ENCODE data around the gene TAF10.

Gene TAF10

DNA sequence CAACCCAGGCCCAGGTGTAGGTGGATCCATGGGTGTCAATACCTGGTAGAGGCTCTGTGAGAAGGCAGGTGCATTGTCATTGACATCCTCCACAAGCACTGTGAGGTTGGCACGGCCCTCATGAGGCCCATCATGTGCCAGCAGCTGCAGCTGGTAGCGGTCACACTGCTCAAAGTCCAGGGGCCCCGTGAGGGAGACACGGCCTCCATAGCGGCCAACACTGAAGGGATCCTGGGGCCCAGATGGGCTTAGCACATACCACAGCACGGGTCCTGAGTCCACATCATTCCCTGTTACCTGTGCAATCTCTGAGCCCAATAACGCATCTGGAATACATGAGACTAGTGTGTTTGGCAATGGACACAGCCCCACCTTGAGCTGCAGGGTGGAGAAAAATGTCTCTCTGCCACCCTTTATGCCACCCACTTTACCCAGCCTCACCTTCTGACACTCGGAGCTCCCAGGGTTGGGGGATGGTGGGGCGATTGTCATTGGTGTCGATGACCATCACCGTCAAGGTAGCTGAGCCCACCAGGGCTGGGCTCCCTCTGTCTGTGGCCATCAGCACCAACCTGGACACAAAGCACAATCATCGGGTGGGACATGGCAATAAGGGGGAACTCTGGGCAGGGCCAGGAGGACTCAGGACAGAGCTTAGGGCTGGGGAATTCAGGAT lies 13.3 kb upstream of the TAF10 start:
- Histone ChIP-seq H3K27me3 (ENCODE audit: insufficient read depth, poor library complexity, severe bottlenecking) (no peaks in the 10 kb centered on the region), H3K27ac (replicated peaks) (no peak overlapping the region), H3K4me3 (replicated peaks; ENCODE audit: insufficient read depth, low read length) (no peak overlapping the region)
- TF ChIP-seq, protein P1, sequence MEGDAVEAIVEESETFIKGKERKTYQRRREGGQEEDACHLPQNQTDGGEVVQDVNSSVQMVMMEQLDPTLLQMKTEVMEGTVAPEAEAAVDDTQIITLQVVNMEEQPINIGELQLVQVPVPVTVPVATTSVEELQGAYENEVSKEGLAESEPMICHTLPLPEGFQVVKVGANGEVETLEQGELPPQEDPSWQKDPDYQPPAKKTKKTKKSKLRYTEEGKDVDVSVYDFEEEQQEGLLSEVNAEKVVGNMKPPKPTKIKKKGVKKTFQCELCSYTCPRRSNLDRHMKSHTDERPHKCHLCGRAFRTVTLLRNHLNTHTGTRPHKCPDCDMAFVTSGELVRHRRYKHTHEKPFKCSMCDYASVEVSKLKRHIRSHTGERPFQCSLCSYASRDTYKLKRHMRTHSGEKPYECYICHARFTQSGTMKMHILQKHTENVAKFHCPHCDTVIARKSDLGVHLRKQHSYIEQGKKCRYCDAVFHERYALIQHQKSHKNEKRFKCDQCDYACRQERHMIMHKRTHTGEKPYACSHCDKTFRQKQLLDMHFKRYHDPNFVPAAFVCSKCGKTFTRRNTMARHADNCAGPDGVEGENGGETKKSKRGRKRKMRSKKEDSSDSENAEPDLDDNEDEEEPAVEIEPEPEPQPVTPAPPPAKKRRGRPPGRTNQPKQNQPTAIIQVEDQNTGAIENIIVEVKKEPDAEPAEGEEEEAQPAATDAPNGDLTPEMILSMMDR (IDR thresholded peaks at IDR 0.05; ENCODE audit: insufficient read depth, low read length) = no peak
- TF ChIP-seq GABPA (IDR thresholded peaks at IDR 0.05; ENCODE audit: low read depth) (no peak), POLR2AphosphoS5 (IDR thresholded peaks at IDR 0.05; ENCODE audit: low read depth) (no peak), SPI1 (IDR thresholded peaks at IDR 0.05; ENCODE audit: borderline replicate concordance, low read depth) (no peak)
- TF ChIP-seq, protein P2, sequence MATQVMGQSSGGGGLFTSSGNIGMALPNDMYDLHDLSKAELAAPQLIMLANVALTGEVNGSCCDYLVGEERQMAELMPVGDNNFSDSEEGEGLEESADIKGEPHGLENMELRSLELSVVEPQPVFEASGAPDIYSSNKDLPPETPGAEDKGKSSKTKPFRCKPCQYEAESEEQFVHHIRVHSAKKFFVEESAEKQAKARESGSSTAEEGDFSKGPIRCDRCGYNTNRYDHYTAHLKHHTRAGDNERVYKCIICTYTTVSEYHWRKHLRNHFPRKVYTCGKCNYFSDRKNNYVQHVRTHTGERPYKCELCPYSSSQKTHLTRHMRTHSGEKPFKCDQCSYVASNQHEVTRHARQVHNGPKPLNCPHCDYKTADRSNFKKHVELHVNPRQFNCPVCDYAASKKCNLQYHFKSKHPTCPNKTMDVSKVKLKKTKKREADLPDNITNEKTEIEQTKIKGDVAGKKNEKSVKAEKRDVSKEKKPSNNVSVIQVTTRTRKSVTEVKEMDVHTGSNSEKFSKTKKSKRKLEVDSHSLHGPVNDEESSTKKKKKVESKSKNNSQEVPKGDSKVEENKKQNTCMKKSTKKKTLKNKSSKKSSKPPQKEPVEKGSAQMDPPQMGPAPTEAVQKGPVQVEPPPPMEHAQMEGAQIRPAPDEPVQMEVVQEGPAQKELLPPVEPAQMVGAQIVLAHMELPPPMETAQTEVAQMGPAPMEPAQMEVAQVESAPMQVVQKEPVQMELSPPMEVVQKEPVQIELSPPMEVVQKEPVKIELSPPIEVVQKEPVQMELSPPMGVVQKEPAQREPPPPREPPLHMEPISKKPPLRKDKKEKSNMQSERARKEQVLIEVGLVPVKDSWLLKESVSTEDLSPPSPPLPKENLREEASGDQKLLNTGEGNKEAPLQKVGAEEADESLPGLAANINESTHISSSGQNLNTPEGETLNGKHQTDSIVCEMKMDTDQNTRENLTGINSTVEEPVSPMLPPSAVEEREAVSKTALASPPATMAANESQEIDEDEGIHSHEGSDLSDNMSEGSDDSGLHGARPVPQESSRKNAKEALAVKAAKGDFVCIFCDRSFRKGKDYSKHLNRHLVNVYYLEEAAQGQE (IDR thresholded peaks at IDR 0.05; ENCODE audit: insufficient replicate concordance, low read depth) = no peak
- no peak for DNase-seq (ENCODE audit: low read depth in 1 of 2, low spot score in 1 of 2)

DNA sequence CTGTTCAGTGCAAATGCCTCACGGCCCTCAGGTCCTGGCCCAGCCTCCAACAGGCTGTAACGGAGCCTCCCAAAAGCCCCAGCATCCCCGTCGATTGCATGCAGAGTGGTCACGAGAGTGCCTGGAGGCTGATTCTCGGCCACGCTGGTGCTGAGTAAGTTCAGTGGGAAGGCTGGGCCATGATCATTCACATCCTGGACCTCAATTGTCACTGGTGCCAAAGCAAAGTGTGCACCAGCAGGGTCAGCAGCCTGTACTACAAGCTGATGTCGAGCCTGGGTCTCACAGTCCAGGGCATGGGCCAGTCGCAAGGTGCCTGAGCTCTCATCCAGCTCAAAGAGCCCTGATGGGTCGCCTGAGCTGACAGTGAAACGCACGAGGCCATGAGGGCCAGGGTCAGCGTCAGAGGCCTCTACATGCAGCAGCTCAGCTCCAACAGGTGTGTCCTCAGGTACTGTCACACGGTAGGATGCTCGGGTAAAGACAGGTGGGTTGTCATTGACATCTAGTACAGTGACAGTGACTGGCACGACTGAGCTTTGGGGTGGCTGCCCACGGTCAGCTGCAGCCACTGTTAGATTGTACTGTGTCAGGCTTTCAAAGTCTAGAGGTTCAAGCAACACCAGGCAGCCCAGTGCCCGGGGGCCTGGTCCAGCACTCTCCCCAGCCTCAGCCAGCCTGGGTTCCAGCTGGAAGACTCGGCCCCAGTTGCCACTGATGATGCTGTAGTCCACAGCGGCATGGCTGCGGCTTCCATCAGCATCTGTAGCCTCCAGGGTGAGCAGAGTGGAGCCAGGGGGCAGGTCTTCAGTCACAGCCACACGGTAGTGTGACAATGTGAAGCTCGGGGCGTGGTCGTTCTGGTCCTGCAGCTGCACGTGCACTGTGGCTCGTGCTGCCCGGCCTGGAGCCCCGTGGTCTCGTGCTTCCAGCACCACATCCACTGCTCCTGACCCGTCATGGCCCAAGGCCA lies 11.7 kb upstream of the TAF10 start:
- Histone ChIP-seq H3K4me3 (replicated peaks; ENCODE audit: insufficient read depth, low read length) (no peak overlapping the region), H3K27ac (replicated peaks) (no peak overlapping the region), H3K27me3 (ENCODE audit: insufficient read depth, poor library complexity, severe bottlenecking) (no peaks in the 10 kb centered on the region)
- no peak for DNase-seq (ENCODE audit: low read depth in 1 of 2, low spot score in 1 of 2)
- no peak for TF ChIP-seq SPI1 (IDR thresholded peaks at IDR 0.05; ENCODE audit: borderline replicate concordance, low read depth)
- TF ChIP-seq POLR2AphosphoS5 (IDR thresholded peaks at IDR 0.05; ENCODE audit: low read depth) = no peak
- TF ChIP-seq, protein P2 (IDR thresholded peaks at IDR 0.05; ENCODE audit: insufficient replicate concordance, low read depth) = no peak
- TF ChIP-seq, protein P1 (IDR thresholded peaks at IDR 0.05; ENCODE audit: insufficient read depth, low read length) = no peak
- TF ChIP-seq GABPA (IDR thresholded peaks at IDR 0.05; ENCODE audit: low read depth) = no peak

DNA sequence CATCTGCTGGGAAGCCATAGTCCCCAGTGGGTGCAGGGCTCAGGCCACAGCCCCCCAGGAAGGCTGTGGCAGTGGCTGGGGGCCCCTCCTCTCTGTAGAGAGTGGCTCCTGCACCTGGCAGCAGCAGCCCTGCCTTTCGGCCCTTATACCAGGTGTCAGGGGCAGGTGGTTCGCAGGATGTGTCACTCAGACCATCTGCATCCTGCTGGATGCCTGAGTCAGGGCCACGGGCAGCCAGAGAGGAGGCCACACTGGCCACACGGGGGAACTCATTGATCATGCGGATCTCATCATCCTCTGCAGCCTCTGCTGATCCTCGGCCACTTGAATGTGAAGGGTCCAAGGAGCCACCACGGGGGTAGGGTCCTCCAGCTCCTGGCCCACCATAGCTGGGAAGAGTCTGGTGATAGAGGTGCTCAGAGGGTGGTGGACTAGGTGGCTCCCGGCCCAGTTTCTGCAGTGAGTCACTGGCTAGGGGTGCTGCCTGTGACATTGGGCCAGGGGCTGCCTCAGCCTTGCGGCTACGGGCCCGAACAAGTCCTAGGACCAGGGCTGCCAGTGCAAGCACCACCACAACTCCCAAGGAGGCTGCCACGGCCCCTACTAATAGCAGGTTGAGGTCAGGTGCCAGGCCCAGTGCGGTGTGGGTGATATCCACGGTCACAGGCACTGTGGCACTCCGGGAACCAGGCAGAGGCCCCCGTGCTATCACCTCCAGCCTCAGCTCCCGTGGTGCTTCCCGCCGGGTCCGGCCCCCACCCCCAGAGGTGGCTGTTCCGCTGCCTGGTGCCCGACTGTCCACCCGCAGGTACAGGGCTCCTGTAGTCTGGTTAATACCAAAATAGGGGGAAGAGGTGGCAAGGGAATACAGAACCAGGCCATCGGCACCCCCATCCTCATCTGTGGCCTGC lies 10.5 kb upstream of the TAF10 start:
- H3K4me3 ChIP-seq (replicated peaks; ENCODE audit: insufficient read depth, low read length) = no peak overlapping the region
- no peak overlapping the region for H3K27ac ChIP-seq (replicated peaks)
- DNase-seq (ENCODE audit: low read depth in 1 of 2, low spot score in 1 of 2) = no peak
- H3K27me3 ChIP-seq (ENCODE audit: insufficient read depth, poor library complexity, severe bottlenecking) = no peaks in the 10 kb centered on the region
- TF ChIP-seq GABPA (IDR thresholded peaks at IDR 0.05; ENCODE audit: low read depth) (no peak), SPI1 (IDR thresholded peaks at IDR 0.05; ENCODE audit: borderline replicate concordance, low read depth) (no peak), POLR2AphosphoS5 (IDR thresholded peaks at IDR 0.05; ENCODE audit: low read depth) (no peak)
- TF ChIP-seq, protein P2 (IDR thresholded peaks at IDR 0.05; ENCODE audit: insufficient replicate concordance, low read depth) = no peak
- TF ChIP-seq, protein P1 (IDR thresholded peaks at IDR 0.05; ENCODE audit: insufficient read depth, low read length) = no peak
